ENCODE data around the gene FAM76B. TPM values are rescaled to one million over a fixed set of nuclear protein-coding genes. Genes with fewer than 3 reads are reported as not detected.

Gene FAM76B
- total RNA-seq, 1 experiment from 2014 or later, result 13.3 TPM

DNA sequence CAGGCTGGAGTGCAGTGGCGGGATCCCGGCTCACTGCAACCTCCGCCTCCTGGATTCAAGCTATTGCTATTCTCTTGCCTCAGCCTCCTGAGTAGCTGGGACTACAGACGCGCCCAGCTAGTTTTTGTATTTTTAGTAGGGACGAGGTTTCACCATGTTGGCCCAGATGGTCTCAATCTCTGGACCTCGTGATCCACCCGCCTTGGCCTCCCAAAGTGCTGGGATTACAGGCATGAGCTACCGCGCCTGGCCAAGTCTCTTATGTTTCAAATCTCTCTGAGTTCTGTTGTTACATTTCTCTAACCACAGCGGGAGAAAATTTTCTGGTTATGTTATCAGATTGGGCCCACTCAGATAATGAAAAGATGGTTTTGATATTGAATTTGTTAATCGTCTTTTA lies 10.9 kb upstream of the FAM76B start:
- H3F3A ChIP-seq (ENCODE audit: low read length, unreplicated experiment), result no peaks in the 10 kb centered on the region
- no peak overlapping the region for H3K4me2 ChIP-seq (ENCODE audit: low read length)
- BruUV-seq (replicated peaks), result no TSS peak
- CTCF ChIA-PET, result no interaction called here
- H3K9me2 ChIP-seq (replicated peaks; ENCODE audit: low read length), result no peaks in the 10 kb centered on the region
- no peak overlapping the region for H3K9ac ChIP-seq (ENCODE audit: low read length)
- DNase-seq (no peak), ATAC-seq (no peak)
- TF ChIP-seq EZH2 (IDR thresholded peaks at IDR 0.05; ENCODE audit: low read length, unreplicated experiment), result no peak
- TF ChIP-seq, protein P1, sequence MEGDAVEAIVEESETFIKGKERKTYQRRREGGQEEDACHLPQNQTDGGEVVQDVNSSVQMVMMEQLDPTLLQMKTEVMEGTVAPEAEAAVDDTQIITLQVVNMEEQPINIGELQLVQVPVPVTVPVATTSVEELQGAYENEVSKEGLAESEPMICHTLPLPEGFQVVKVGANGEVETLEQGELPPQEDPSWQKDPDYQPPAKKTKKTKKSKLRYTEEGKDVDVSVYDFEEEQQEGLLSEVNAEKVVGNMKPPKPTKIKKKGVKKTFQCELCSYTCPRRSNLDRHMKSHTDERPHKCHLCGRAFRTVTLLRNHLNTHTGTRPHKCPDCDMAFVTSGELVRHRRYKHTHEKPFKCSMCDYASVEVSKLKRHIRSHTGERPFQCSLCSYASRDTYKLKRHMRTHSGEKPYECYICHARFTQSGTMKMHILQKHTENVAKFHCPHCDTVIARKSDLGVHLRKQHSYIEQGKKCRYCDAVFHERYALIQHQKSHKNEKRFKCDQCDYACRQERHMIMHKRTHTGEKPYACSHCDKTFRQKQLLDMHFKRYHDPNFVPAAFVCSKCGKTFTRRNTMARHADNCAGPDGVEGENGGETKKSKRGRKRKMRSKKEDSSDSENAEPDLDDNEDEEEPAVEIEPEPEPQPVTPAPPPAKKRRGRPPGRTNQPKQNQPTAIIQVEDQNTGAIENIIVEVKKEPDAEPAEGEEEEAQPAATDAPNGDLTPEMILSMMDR (conservative IDR thresholded peaks at IDR 0.05; ENCODE audit: low read depth, low read length), result no peak
- no peak for TF ChIP-seq EZH2phosphoT487 (IDR thresholded peaks at IDR 0.05; ENCODE audit: borderline replicate concordance, low read length)
- H2AFZ ChIP-seq (ENCODE audit: low read length), result no peak overlapping the region
- H3K36me3 ChIP-seq (ENCODE audit: low read depth, low read length), result peaks cover 29% of the 10 kb centered on the region
- H3K27ac ChIP-seq (ENCODE audit: low read length), result no peak overlapping the region
- no peaks in the 10 kb centered on the region for H4K20me1 ChIP-seq (ENCODE audit: low read length)
- H3K27me3 ChIP-seq (ENCODE audit: low read length), result no peaks in the 10 kb centered on the region
- H3K79me2 ChIP-seq (ENCODE audit: low read length), result peaks cover 18% of the 10 kb centered on the region
- no peaks in the 10 kb centered on the region for H3K9me3 ChIP-seq (ENCODE audit: low read length)
- POLR2A ChIA-PET (ENCODE audit: unreplicated experiment), result no interaction called here
- intact Hi-C loops (cut with micrococcal nuclease), result no loop called here
- H3K4me1 ChIP-seq (ENCODE audit: insufficient read depth, low read length), result no peaks in the 10 kb centered on the region
- no peak overlapping the region for H3K4me3 ChIP-seq (ENCODE audit: low read length)

DNA sequence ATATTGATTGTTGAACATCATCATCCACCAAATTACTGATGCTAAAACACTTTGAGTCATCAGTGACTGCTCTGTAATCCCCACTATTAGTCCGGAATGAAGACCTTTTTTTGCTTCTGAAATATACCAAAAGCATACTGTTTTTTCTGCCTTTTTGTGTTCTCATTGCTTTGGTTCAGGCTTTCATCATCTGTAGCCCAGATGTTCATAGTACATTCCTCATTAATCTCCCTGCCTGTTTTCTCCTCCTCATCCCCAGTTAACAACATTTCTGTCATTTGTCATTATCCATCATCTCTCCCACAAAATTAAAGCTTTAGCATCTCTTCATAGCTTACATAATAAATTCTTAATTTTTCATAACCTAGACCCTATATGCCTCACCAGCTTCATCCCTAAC lies 10.0 kb upstream of the FAM76B start:
- H3K36me3 ChIP-seq (ENCODE audit: low read depth, low read length), result peaks cover 21% of the 10 kb centered on the region
- H3K27me3 ChIP-seq (ENCODE audit: low read length), result no peaks in the 10 kb centered on the region
- peaks cover 3% of the 10 kb centered on the region for H3K4me1 ChIP-seq (ENCODE audit: insufficient read depth, low read length)
- H3K9ac ChIP-seq (ENCODE audit: low read length), result no peak overlapping the region
- ChIA-PET POLR2A (ENCODE audit: unreplicated experiment) (no interaction called here), CTCF (no interaction called here)
- H3F3A ChIP-seq (ENCODE audit: low read length, unreplicated experiment), result no peaks in the 10 kb centered on the region
- H4K20me1 ChIP-seq (ENCODE audit: low read length), result 0 out of 2 replicates have a peak, but pooled peaks cover 4% of the 10 kb centered on the region
- BruUV-seq (replicated peaks), result no TSS peak
- H2AFZ ChIP-seq (ENCODE audit: low read length), result no peak overlapping the region
- no peak overlapping the region for H3K27ac ChIP-seq (ENCODE audit: low read length)
- H3K4me3 ChIP-seq (ENCODE audit: low read length), result no peak overlapping the region
- TF ChIP-seq, protein P1 (conservative IDR thresholded peaks at IDR 0.05; ENCODE audit: low read depth, low read length), result no peak
- TF ChIP-seq EZH2 (IDR thresholded peaks at IDR 0.05; ENCODE audit: low read length, unreplicated experiment) (no peak), EZH2phosphoT487 (IDR thresholded peaks at IDR 0.05; ENCODE audit: borderline replicate concordance, low read length) (no peak)
- intact Hi-C loops (cut with micrococcal nuclease), result no loop called here
- H3K4me2 ChIP-seq (ENCODE audit: low read length), result no peak overlapping the region
- no peaks in the 10 kb centered on the region for H3K9me3 ChIP-seq (ENCODE audit: low read length)
- no peak for ATAC-seq
- DNase-seq, result no peak
- no peaks in the 10 kb centered on the region for H3K9me2 ChIP-seq (replicated peaks; ENCODE audit: low read length)
- peaks cover 27% of the 10 kb centered on the region for H3K79me2 ChIP-seq (ENCODE audit: low read length)

DNA sequence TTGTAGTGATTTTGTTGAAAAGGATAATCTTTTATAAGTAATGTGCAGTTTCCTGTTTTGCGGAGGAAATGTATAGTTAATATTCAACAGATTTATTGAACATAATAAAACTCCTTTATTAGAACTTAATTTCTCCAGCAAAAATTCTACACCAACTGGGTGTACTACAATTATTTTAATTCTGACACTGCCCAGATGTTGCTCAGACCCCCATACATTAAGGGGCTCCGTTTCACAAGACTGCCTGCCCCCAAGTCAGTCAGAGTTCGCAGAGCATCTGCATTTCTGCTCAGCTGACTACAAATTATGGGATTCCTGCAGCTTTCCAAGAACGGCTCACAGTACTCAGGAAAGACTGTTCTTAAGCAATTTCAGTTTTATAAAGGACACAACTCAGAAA lies 6.9 kb upstream of the FAM76B start:
- no peak overlapping the region for H3K4me2 ChIP-seq (ENCODE audit: low read length)
- H3K9me2 ChIP-seq (replicated peaks; ENCODE audit: low read length), result no peaks in the 10 kb centered on the region
- no peaks in the 10 kb centered on the region for H3K27me3 ChIP-seq (ENCODE audit: low read length)
- no peak for TF ChIP-seq EZH2 (IDR thresholded peaks at IDR 0.05; ENCODE audit: low read length, unreplicated experiment)
- no peak for TF ChIP-seq EZH2phosphoT487 (IDR thresholded peaks at IDR 0.05; ENCODE audit: borderline replicate concordance, low read length)
- TF ChIP-seq, protein P1 (conservative IDR thresholded peaks at IDR 0.05; ENCODE audit: low read depth, low read length), result no peak
- ATAC-seq (no peak), DNase-seq (no peak)
- H3K9me3 ChIP-seq (ENCODE audit: low read length), result no peaks in the 10 kb centered on the region
- no TSS peak for BruUV-seq (replicated peaks)
- no peaks in the 10 kb centered on the region for H3F3A ChIP-seq (ENCODE audit: low read length, unreplicated experiment)
- H4K20me1 ChIP-seq (ENCODE audit: low read length), result 0 out of 2 replicates have a peak, but pooled peaks cover 8% of the 10 kb centered on the region
- H3K4me1 ChIP-seq (ENCODE audit: insufficient read depth, low read length), result peaks cover 29% of the 10 kb centered on the region
- H3K79me2 ChIP-seq (ENCODE audit: low read length), result peaks cover 58% of the 10 kb centered on the region
- peaks cover 21% of the 10 kb centered on the region for H3K36me3 ChIP-seq (ENCODE audit: low read depth, low read length)
- H2AFZ ChIP-seq (ENCODE audit: low read length), result no peak overlapping the region
- H3K4me3 ChIP-seq (ENCODE audit: low read length), result no peak overlapping the region
- POLR2A ChIA-PET (ENCODE audit: unreplicated experiment), result no interaction called here
- no peak overlapping the region for H3K27ac ChIP-seq (ENCODE audit: low read length)
- CTCF ChIA-PET, result no interaction called here
- intact Hi-C loops (cut with micrococcal nuclease), result no loop called here
- H3K9ac ChIP-seq (ENCODE audit: low read length), result no peak overlapping the region
